Body of pancreas (tissue), 4 donors: ENCODE data around the gene CDC42SE1.

Source experiments
- POLR2A ChIP-seq, 3 donors: fragments of 450-650 bp; IDR thresholded peaks; one replicate each; pipeline ENCODE4 v1.6.1; 2016; ENCODE audit warnings: antibody characterized with exemption in 3 of 3, mild to moderate bottlenecking in 2 of 3
- TF ChIP-seq, protein P1 (sequence below), 7 experiments: fragments of 450-650 bp in 4 of 7; fragments of 200-600 bp in 3 of 7; sonication (generic) in 3 of 7; IDR thresholded peaks; one replicate each; pipeline ENCODE4 v1.5.1; 2016 to 2019; ENCODE audit warnings: antibody characterized with exemption in 7 of 7

GRCh38 chr1:151047925-151048644, 11.3 kb downstream of the CDC42SE1 start:
- TF ChIP-seq POLR2A (IDR thresholded peaks at IDR 0.05): peak; percentile 8 to 43 (median 40)
- TF ChIP-seq, protein P1, sequence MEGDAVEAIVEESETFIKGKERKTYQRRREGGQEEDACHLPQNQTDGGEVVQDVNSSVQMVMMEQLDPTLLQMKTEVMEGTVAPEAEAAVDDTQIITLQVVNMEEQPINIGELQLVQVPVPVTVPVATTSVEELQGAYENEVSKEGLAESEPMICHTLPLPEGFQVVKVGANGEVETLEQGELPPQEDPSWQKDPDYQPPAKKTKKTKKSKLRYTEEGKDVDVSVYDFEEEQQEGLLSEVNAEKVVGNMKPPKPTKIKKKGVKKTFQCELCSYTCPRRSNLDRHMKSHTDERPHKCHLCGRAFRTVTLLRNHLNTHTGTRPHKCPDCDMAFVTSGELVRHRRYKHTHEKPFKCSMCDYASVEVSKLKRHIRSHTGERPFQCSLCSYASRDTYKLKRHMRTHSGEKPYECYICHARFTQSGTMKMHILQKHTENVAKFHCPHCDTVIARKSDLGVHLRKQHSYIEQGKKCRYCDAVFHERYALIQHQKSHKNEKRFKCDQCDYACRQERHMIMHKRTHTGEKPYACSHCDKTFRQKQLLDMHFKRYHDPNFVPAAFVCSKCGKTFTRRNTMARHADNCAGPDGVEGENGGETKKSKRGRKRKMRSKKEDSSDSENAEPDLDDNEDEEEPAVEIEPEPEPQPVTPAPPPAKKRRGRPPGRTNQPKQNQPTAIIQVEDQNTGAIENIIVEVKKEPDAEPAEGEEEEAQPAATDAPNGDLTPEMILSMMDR (IDR thresholded peaks at IDR 0.05): peak in 4 of 7 experiments; percentile 42 to 65 (median 56)
